AG04449 (cell line): ENCODE measurements around the gene EPC1.

Experiments used
- CTCF ChIA-PET: fragments of 350-600 bp; formaldehyde crosslinking; extraction: SDS; loops from one replicate; lab custom pipeline; 2021; ENCODE audit warnings: antibody characterized with exemption; lab: Yijun Ruan, JAX
- POLR2A ChIA-PET: fragments of 400-600, 350-600 bp; formaldehyde crosslinking; extraction: SDS; loops from one replicate; lab custom pipeline; 2020; ENCODE audit warnings: antibody characterized with exemption, inconsistent platforms; lab: Yijun Ruan, JAX
- DNase-seq: peaks from one replicate; pipeline ENCODE4 v3.0.0-alpha.2; 2010; ENCODE audit warnings: low read depth, low spot score
- H3K4me3 ChIP-seq: 2 replicates; pipeline ENCODE4 v1.5.1; 2011; ENCODE audit warnings: low read depth, mild to moderate bottlenecking, control low read depth, low read length
- CTCF ChIP-seq: IDR thresholded peaks from one replicate; pipeline ENCODE4 v1.5.1; 2011; ENCODE audit warnings: mild to moderate bottlenecking, moderate library complexity, low read length, control low read depth, inconsistent platforms; ENCODE audit not compliant: insufficient read depth; ENCODE audit errors: missing control alignments

EPC1 gene

DNA sequence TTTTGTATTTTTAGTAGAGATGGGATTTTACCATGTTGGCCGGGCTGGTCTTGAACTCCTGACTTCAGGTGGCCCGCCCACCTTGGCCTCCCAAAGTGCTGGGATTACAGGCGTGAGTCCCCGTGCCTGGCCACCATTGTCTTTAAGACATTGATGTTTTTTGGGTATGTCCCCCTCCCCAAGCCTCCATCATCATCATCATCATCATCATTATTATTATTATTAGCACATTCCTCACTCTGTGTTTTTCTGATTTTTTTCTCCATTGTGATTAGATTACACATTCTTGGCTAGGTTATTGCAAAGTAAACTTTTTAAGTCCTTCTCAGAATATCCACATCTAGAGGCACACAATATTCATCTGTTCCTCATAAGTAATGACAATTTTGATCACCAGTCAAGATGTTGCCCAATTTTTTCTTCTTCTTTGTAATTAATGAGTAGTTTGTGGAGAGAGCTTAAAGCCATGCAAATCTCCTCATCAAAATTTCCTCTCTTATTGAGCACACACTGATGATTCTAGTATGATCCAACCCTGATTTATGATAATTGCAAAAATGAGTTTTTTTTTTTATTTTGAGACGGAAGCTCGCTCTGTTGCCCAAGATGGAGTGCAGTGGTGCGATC is 47.5 kb downstream of the EPC1 start:
- ChIA-PET POLR2A (interaction anchor here (0.5 to 0.7 kb wide), 2 partner anchors 27 to 429 kb away, joined by 3 to 4 read pairs; no protein-coding TSS in a partner anchor), CTCF (no interaction called here)

DNA sequence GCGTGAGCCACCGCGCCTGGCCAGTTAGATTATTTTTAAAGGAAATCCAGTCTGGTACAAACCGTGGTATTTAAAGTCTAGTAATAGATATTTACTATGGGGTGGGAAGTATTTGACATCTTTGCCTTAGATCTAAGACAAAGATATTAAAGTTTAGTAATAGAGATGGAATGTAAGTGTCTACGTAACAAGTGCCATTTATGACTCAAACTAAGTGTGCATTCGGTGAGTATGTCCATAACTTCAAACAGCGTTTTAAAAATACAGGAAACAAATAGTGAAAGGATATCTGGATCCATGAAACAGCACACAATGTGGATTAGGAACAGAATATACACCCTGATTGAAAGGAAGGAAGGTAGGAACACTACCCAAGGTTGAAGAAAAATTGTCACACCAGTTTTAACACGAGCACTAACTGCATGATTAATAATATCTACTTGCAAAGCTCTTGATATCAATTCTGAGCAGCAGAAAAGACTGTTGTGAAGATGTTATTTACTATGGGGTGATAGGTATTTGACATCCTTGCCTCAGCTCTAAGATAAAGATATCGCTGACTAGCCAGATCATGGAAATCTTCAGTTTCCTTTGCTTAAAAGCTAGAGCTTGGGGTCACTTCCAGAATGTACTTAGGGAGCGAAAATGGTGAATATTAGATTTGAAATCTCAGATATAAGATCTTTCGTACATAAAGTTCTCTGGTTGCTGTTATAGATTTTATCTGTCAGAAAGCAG is 48.7 kb downstream of the EPC1 start:
- ChIA-PET CTCF (interaction anchor here (2.8 kb wide), 1 partner anchor 47 kb away, joined by 8 read pairs; no protein-coding TSS in a partner anchor), POLR2A (interaction anchor here (0.5 kb wide), 1 partner anchor 9 kb away, joined by 3 read pairs; no protein-coding TSS in a partner anchor)
- no peak for TF ChIP-seq CTCF
- no peak overlapping the region for H3K4me3 ChIP-seq
- DNase-seq = peak; percentile 65

More for the DNA sequence above, 47.5 kb downstream of the EPC1 start:
- DNase-seq = no peak
- no peak for TF ChIP-seq CTCF
- no peak overlapping the region for H3K4me3 ChIP-seq

- POLR2A ChIA-PET = no interaction called here
- TF ChIP-seq CTCF = no peak
- CTCF ChIA-PET = no interaction called here
These were observed 51.9 kb downstream of the EPC1 start for GRCh38 chr10:32295027-32295426.

DNA sequence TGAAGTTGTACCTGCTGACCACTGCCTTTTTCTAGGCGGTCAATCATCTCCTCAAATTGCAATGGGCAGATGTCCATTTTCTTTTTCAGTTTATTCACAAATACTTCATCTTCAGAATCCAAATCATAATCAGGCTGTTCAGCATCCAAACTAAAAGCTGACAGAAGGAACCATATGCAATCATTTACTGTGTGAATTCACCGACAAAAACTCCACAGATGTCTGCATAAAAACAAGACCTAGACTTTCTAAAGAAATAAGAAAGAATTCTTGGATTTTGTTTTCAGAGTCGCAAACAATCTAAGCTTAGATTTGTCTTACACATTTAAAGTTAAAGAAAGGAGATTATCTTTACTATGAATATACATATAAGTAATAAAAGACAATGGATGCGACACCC is 53.4 kb downstream of the EPC1 start:
- no peak for TF ChIP-seq CTCF
- ChIA-PET CTCF (no interaction called here), POLR2A (no interaction called here)
- DNase-seq = no peak
- no peak overlapping the region for H3K4me3 ChIP-seq

More at GRCh38 chr10:32295027-32295426, 51.9 kb downstream of the EPC1 start:
- no peak overlapping the region for H3K4me3 ChIP-seq
- no peak for DNase-seq

GRCh38 chr10:32279795-32280194 is 67.2 kb downstream of the EPC1 start:
- no peak overlapping the region for H3K4me3 ChIP-seq
- CTCF ChIA-PET = interaction anchor here (1.7 kb wide), 1 partner anchor 23 kb away, joined by 4 read pairs; no protein-coding TSS in a partner anchor
- TF ChIP-seq CTCF = no peak
- POLR2A ChIA-PET = no interaction called here
- DNase-seq = no peak

GRCh38 chr10:32273336-32273735 is 73.6 kb downstream of the EPC1 start:
- CTCF ChIA-PET = no interaction called here
- no peak overlapping the region for H3K4me3 ChIP-seq
- DNase-seq = no peak
- no peak for TF ChIP-seq CTCF
- POLR2A ChIA-PET = no interaction called here
